Osteoblast (primary cell): ENCODE data around the gene TLR3. TPM values are rescaled to one million over a fixed set of nuclear protein-coding genes. Genes with fewer than 3 reads are reported as not detected.

Source experiments
- DNase-seq: peaks from one replicate; pipeline ENCODE4 v3.0.0; 2011; ENCODE audit warnings: low spot score, mixed read lengths; ENCODE audit not compliant: insufficient read length; ENCODE audit errors: missing footprints
- H2AFZ ChIP-seq: 2 replicates; pipeline ENCODE4 v1.6.0; 2011; ENCODE audit warnings: mild to moderate bottlenecking, low read length
- H3K27ac ChIP-seq: 2 replicates; pipeline ENCODE4 v1.5.1; 2011; ENCODE audit warnings: mild to moderate bottlenecking, low read depth, low read length, moderate library complexity
- H3K27me3 ChIP-seq: 2 replicates; pipeline ENCODE4 v1.6.0; 2012; ENCODE audit warnings: mild to moderate bottlenecking, control low read depth, inconsistent platforms, low read length, moderate library complexity; ENCODE audit not compliant: insufficient read depth
- H3K36me3 ChIP-seq: 2 replicates; pipeline ENCODE4 v1.5.1; 2011; ENCODE audit warnings: mild to moderate bottlenecking, low read length, control low read depth, moderate library complexity; ENCODE audit not compliant: insufficient read depth
- H3K4me1 ChIP-seq: 2 replicates; pipeline ENCODE4 v1.5.1; 2011; ENCODE audit warnings: mild to moderate bottlenecking, low read length, control low read depth, moderate library complexity; ENCODE audit not compliant: insufficient read depth
- H3K4me2 ChIP-seq: 2 replicates; pipeline ENCODE4 v1.6.0; 2011; ENCODE audit warnings: mild to moderate bottlenecking, low read length; ENCODE audit not compliant: insufficient read depth
- H3K4me3 ChIP-seq: fragments of 200-600 bp; sonication (generic); 3 replicates; pipeline ENCODE4 v1.5.1; 2012; ENCODE audit warnings: mild to moderate bottlenecking, low read length, inconsistent platforms; ENCODE audit not compliant: insufficient read depth
- H3K79me2 ChIP-seq: 2 replicates; pipeline ENCODE4 v1.6.0; 2012; ENCODE audit warnings: mild to moderate bottlenecking, low read length, control low read depth, inconsistent platforms; ENCODE audit not compliant: insufficient read depth
- H3K9me3 ChIP-seq: 2 replicates; pipeline ENCODE4 v1.5.1; 2011; ENCODE audit warnings: low read depth, low read length, control low read depth
- H4K20me1 ChIP-seq: 2 replicates; pipeline ENCODE4 v1.6.0; 2012; ENCODE audit warnings: mild to moderate bottlenecking, low read length, control low read depth; ENCODE audit not compliant: insufficient read depth
- CTCF ChIP-seq: IDR thresholded peaks from 2 replicates; pipeline ENCODE4 v1.5.1; 2011; ENCODE audit warnings: mild to moderate bottlenecking, low read depth, low read length, moderate library complexity; ENCODE audit errors: extremely low read depth
- total RNA-seq: library from RNA; depleted of rRNA; stranded (reverse); fragments of >200 nt; gene quantifications from 2 replicates; pipeline ENCODE4 v1.2.3, GENCODE V29; 2012

Gene TLR3
- total RNA-seq, 1 donor = 8.0 TPM

- no peaks in the 10 kb centered on the region for H4K20me1 ChIP-seq
Observed at GRCh38 chr4:186128842-186129241, 59.9 kb downstream of the TLR3 start.

GRCh38 chr4:186131935-186132334 is 63.0 kb downstream of the TLR3 start:
- no peak for TF ChIP-seq CTCF
- no peaks in the 10 kb centered on the region for H3K36me3 ChIP-seq
- H3K9me3 ChIP-seq = no peaks in the 10 kb centered on the region
- no peak overlapping the region for H3K4me3 ChIP-seq
- H2AFZ ChIP-seq = no peak overlapping the region
- no peak overlapping the region for H3K27ac ChIP-seq
- peaks cover 5% of the 10 kb centered on the region for H3K27me3 ChIP-seq
- H4K20me1 ChIP-seq = no peaks in the 10 kb centered on the region
- peaks cover 5% of the 10 kb centered on the region for H3K4me1 ChIP-seq
- H3K79me2 ChIP-seq = no peaks in the 10 kb centered on the region
- H3K4me2 ChIP-seq = no peak overlapping the region
- DNase-seq = no peak

More at GRCh38 chr4:186128842-186129241, 59.9 kb downstream of the TLR3 start:
- no peak overlapping the region for H3K4me2 ChIP-seq
- H3K27ac ChIP-seq = no peak overlapping the region
- no peak overlapping the region for H2AFZ ChIP-seq
- no peaks in the 10 kb centered on the region for H3K27me3 ChIP-seq
- peaks cover 5% of the 10 kb centered on the region for H3K4me1 ChIP-seq
- no peaks in the 10 kb centered on the region for H3K9me3 ChIP-seq
- H3K79me2 ChIP-seq = no peaks in the 10 kb centered on the region
- DNase-seq = no peak
- H3K36me3 ChIP-seq = no peaks in the 10 kb centered on the region
- no peak for TF ChIP-seq CTCF
- no peak overlapping the region for H3K4me3 ChIP-seq

GRCh38 chr4:186132577-186133242 is 63.8 kb downstream of the TLR3 start:
- H3K27me3 ChIP-seq = peaks cover 5% of the 10 kb centered on the region
- DNase-seq = no peak
- H3K4me3 ChIP-seq = no peak overlapping the region
- H2AFZ ChIP-seq = no peak overlapping the region
- peaks cover 5% of the 10 kb centered on the region for H3K4me1 ChIP-seq
- no peaks in the 10 kb centered on the region for H3K36me3 ChIP-seq
- no peaks in the 10 kb centered on the region for H3K79me2 ChIP-seq
- no peaks in the 10 kb centered on the region for H4K20me1 ChIP-seq
- H3K9me3 ChIP-seq = no peaks in the 10 kb centered on the region
- TF ChIP-seq CTCF = peak; percentile 17
- no peak overlapping the region for H3K27ac ChIP-seq
- H3K4me2 ChIP-seq = peak overlapping the region; percentile 32

- Histone ChIP-seq H3K79me2 (no peaks in the 10 kb centered on the region), H2AFZ (no peak overlapping the region), H3K27ac (no peak overlapping the region), H3K4me1 (peaks cover 5% of the 10 kb centered on the region), H3K4me2 (no peak overlapping the region), H3K36me3 (no peaks in the 10 kb centered on the region), H3K27me3 (peaks cover 5% of the 10 kb centered on the region), H3K4me3 (no peak overlapping the region), H4K20me1 (no peaks in the 10 kb centered on the region), H3K9me3 (no peaks in the 10 kb centered on the region)
- no peak for DNase-seq
- TF ChIP-seq CTCF = no peak
Observed at GRCh38 chr4:186134257-186134656, 65.3 kb downstream of the TLR3 start.
